Astrocyte of the cerebellum (primary cell): ENCODE measurements around the gene ALPK3.

Source experiments
- DNase-seq: peaks from one replicate; pipeline ENCODE4 v3.0.0-alpha.2; 2011; ENCODE audit warnings: low read depth
- H3K4me3 ChIP-seq: 2 replicates; pipeline ENCODE4 v1.5.1; 2011; ENCODE audit warnings: mild to moderate bottlenecking, low read depth, low read length, moderate library complexity
- in situ Hi-C: cut with HindIII; loops from 2 replicates; pipeline ENCODE4 v1.10.0; 2017; ENCODE audit warnings: low sequenced_read_pairs
- TF ChIP-seq, protein P1 (sequence below): IDR thresholded peaks from 2 replicates; pipeline ENCODE4 v1.5.1; 2012; ENCODE audit warnings: low read length, low read depth, moderate library complexity, mild to moderate bottlenecking; ENCODE audit errors: missing control alignments

Gene ALPK3

DNA sequence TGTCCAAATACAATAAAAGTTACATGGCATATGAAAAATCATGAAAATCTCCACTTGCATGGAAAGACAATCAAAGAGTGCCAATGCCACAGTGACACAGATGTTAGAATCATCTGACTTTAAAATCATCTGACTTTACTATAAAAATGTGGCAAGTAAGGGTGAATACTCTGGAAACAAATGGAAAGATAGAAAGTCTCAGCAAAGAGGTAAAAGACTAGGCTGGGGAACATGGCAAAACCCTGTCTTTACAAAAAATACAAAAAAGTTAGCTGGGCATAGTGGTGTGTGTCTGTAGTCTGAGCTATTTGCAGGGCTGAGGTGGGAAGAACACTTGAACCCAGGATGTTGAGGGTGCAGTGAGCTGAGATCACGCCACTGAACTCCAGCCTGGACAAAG is 29.1 kb downstream of the ALPK3 start:
- no peak overlapping the region for H3K4me3 ChIP-seq
- in situ Hi-C loops = no loop called here
- DNase-seq = no peak
- TF ChIP-seq, protein P1, sequence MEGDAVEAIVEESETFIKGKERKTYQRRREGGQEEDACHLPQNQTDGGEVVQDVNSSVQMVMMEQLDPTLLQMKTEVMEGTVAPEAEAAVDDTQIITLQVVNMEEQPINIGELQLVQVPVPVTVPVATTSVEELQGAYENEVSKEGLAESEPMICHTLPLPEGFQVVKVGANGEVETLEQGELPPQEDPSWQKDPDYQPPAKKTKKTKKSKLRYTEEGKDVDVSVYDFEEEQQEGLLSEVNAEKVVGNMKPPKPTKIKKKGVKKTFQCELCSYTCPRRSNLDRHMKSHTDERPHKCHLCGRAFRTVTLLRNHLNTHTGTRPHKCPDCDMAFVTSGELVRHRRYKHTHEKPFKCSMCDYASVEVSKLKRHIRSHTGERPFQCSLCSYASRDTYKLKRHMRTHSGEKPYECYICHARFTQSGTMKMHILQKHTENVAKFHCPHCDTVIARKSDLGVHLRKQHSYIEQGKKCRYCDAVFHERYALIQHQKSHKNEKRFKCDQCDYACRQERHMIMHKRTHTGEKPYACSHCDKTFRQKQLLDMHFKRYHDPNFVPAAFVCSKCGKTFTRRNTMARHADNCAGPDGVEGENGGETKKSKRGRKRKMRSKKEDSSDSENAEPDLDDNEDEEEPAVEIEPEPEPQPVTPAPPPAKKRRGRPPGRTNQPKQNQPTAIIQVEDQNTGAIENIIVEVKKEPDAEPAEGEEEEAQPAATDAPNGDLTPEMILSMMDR = no peak

GRCh38 chr15:84847382-84847781 is 30.2 kb downstream of the ALPK3 start:
- TF ChIP-seq, protein P1 = no peak
- in situ Hi-C loops = no loop called here
- H3K4me3 ChIP-seq = no peak overlapping the region
- DNase-seq = no peak

- DNase-seq = no peak
- TF ChIP-seq, protein P1 = no peak
- H3K4me3 ChIP-seq = no peak overlapping the region
- in situ Hi-C loops = no loop called here
These were observed 35.1 kb downstream of the ALPK3 start for GRCh38 chr15:84852212-84852611.

- TF ChIP-seq, protein P1 = no peak
- no peak overlapping the region for H3K4me3 ChIP-seq
- in situ Hi-C loops = no loop called here
- DNase-seq = no peak
These were observed 38.0 kb downstream of the ALPK3 start for GRCh38 chr15:84855136-84855535.

GRCh38 chr15:84855765-84856164 is 38.6 kb downstream of the ALPK3 start:
- no peak for DNase-seq
- H3K4me3 ChIP-seq = no peak overlapping the region
- in situ Hi-C loops = no loop called here
- TF ChIP-seq, protein P1 = no peak

DNA sequence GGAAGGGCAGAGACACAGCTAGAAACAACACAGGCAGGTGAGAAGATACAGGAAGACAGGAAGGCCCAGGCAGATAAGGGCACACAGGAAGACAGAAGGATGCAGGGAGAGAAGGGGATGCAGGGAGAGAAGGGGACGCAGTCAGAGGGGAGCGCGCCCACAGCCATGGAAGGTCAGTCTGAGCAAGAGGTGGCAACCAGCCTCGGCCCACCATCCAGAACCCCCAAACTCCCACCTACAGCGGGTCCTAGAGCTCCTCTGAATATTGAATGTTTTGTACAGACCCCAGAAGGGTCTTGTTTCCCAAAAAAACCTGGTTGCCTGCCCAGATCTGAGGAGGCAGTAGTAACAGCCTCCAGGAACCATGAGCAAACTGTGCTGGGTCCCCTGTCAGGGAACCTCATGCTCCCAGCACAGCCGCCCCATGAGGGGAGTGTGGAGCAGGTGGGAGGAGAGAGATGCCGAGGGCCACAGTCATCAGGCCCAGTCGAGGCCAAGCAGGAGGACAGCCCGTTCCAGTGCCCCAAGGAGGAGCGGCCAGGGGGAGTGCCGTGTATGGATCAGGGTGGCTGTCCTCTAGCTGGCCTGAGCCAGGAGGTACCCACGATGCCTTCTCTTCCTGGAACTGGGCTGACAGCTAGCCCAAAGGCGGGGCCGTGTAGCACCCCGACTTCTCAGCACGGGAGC is 39.7 kb downstream of the ALPK3 start:
- no peak overlapping the region for H3K4me3 ChIP-seq
- in situ Hi-C loops = no loop called here
- TF ChIP-seq, protein P1 = no peak

More for the DNA sequence above, 39.7 kb downstream of the ALPK3 start:
- DNase-seq = no peak
